ENCODE data around the gene SRD5A1.

SRD5A1 gene

GRCh38 chr5:6596388-6596787 is 36.9 kb upstream of the SRD5A1 start:
- no peak overlapping the region for H3K27ac Mint-ChIP-seq

DNA sequence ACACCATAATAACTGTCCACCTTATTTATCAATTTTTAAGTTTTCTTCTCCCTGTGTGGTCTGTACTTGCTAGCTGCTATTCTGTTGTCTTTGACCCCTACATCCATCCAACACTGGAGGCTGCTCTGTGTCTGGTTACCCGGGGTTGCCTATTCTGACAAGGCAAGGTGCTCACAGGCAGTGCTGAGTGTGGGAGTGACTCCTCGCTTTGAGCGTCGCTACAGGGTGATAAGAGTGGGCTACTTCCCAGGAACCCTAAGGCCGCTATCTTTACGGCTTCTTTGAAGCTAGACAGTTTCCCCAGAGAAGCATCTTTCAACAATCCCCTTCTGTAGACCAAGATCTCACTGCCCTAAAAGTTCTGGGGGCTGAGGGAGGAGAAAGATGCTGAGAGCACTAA is 35.7 kb upstream of the SRD5A1 start:
- ATAC-seq (ENCODE audit: low read depth) = no peak
- H3K36me3 Mint-ChIP-seq = peaks cover 56% of the 10 kb centered on the region
- H3K4me3 Mint-ChIP-seq = no peak overlapping the region
- no peaks in the 10 kb centered on the region for H3K27me3 Mint-ChIP-seq
- no peak for DNase-seq (ENCODE audit: low spot score in 2 of 2)
- H3K4me1 Mint-ChIP-seq = no peaks in the 10 kb centered on the region
- no peaks in the 10 kb centered on the region for H3K9me3 Mint-ChIP-seq
- H3K27ac Mint-ChIP-seq = no peak overlapping the region

More at GRCh38 chr5:6596388-6596787, 36.9 kb upstream of the SRD5A1 start:
- Mint-ChIP-seq H3K9me3 (peaks cover 2% of the 10 kb centered on the region), H3K4me3 (no peak overlapping the region), H3K36me3 (peaks cover 47% of the 10 kb centered on the region), H3K4me1 (peaks cover 3% of the 10 kb centered on the region), H3K27me3 (no peaks in the 10 kb centered on the region)
- ATAC-seq (ENCODE audit: low read depth) (no peak), DNase-seq (ENCODE audit: low spot score in 2 of 2) (no peak)

DNA sequence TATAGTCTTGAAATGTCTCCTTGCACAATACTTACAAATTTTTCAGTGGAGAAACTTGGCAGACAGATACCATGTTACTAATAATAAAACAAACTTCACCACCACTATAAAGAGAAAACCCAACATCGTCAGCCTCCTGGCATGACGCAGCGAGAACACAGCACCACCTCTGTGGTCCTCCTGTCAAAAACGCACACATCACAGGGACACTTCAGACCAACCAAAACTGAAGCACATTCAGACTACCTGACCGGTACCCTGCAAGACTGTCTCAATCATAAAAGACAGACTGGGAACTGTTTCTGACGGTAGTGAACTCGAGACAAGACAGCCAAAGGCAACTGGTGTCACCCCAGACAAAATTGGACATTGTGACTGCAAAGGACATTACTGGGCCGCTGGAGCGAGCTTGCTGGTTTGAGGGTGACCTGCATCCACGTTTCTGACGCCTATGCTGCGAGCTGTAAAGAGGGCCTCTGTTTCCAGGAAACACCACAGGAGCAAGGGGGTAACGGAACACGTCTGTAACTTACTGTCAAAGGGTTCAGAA is 34.8 kb upstream of the SRD5A1 start:
- H3K9me3 Mint-ChIP-seq = no peaks in the 10 kb centered on the region
- no peak for ATAC-seq (ENCODE audit: low read depth)
- H3K27me3 Mint-ChIP-seq = no peaks in the 10 kb centered on the region
- H3K4me3 Mint-ChIP-seq = no peak overlapping the region
- peaks cover 56% of the 10 kb centered on the region for H3K36me3 Mint-ChIP-seq
- no peak for DNase-seq (ENCODE audit: low spot score in 2 of 2)
- no peaks in the 10 kb centered on the region for H3K4me1 Mint-ChIP-seq
- no peak overlapping the region for H3K27ac Mint-ChIP-seq

- peaks cover 60% of the 10 kb centered on the region for H3K36me3 Mint-ChIP-seq
- no peak overlapping the region for H3K27ac Mint-ChIP-seq
- no peaks in the 10 kb centered on the region for H3K9me3 Mint-ChIP-seq
- DNase-seq (ENCODE audit: low spot score in 2 of 2) = no peak
- no peaks in the 10 kb centered on the region for H3K27me3 Mint-ChIP-seq
- no peaks in the 10 kb centered on the region for H3K4me1 Mint-ChIP-seq
- no peak overlapping the region for H3K4me3 Mint-ChIP-seq
- ATAC-seq (ENCODE audit: low read depth) = no peak
These were observed 33.5 kb upstream of the SRD5A1 start for GRCh38 chr5:6599739-6600138.

GRCh38 chr5:6601271-6601670 is 32.0 kb upstream of the SRD5A1 start:
- no peaks in the 10 kb centered on the region for H3K9me3 Mint-ChIP-seq
- ATAC-seq (ENCODE audit: low read depth) (no peak), DNase-seq (ENCODE audit: low spot score in 2 of 2) (no peak)
- H3K36me3 Mint-ChIP-seq = peaks cover 63% of the 10 kb centered on the region
- H3K4me1 Mint-ChIP-seq = no peaks in the 10 kb centered on the region
- H3K27me3 Mint-ChIP-seq = no peaks in the 10 kb centered on the region
- H3K27ac Mint-ChIP-seq = no peak overlapping the region
- no peak overlapping the region for H3K4me3 Mint-ChIP-seq

DNA sequence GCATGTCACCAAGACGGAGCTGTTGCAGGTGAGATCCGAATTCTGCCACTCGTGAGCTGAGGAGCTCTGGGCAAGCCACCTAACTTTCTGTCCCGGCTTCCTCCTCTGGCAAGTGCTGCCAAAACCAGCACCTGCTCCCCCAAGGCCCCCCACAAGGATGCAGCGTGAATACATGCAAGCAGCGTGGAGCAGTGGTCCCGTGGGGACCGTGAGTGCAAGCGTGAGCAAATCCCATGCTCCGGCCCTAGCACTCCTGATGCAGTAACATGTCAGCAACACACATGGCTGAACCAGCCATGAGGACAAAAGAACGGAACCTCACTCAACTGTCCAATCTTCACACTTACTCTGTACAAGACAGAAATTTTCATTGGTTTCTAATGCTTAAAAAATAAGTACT is 31.4 kb upstream of the SRD5A1 start:
- DNase-seq (ENCODE audit: low spot score in 2 of 2) (no peak), ATAC-seq (ENCODE audit: low read depth) (no peak)
- Mint-ChIP-seq H3K36me3 (peaks cover 59% of the 10 kb centered on the region), H3K27me3 (no peaks in the 10 kb centered on the region), H3K9me3 (no peaks in the 10 kb centered on the region), H3K4me3 (no peak overlapping the region), H3K27ac (no peak overlapping the region), H3K4me1 (no peaks in the 10 kb centered on the region)

DNA sequence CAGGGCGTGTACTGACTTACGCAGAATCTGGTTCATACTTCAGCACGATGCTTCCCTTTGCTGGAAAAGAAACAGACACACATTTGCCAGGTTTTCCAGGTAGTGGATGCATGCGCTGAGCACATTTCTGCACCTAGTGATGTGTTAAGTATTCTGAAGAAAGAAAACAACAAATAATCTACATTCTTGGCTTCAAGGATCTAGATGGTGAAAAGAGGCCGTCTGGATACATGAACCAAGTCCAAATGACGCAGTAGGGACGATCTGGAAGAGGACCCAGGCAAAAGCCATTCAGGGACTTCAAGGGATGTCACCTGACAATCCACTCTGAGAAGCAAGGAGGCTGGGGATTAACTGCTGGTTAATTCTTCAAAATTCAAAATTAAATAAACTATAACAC is 30.8 kb upstream of the SRD5A1 start:
- no peaks in the 10 kb centered on the region for H3K27me3 Mint-ChIP-seq
- no peaks in the 10 kb centered on the region for H3K4me1 Mint-ChIP-seq
- H3K36me3 Mint-ChIP-seq = peaks cover 57% of the 10 kb centered on the region
- no peak overlapping the region for H3K4me3 Mint-ChIP-seq
- H3K27ac Mint-ChIP-seq = no peak overlapping the region
- no peak for ATAC-seq (ENCODE audit: low read depth)
- no peak for DNase-seq (ENCODE audit: low spot score in 2 of 2)
- H3K9me3 Mint-ChIP-seq = no peaks in the 10 kb centered on the region

DNA sequence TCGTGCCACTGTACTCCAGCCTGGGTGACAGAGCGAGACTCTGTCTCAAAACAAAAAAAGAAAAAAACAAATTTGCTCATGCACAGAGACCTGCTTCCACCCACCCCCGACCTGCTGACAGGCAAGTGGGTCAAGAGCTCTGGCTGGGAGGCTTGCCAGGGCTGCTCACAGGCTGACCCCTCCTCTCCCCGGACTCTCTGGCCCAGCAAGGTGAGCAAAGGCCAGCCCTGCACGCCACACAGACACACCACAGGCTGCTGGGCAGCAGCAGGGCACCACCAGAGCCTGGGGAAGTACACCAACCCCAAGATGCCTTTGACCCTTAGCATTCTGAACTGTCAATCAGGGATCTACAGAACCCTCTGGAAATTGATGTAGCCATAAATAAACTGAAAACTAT is 29.6 kb upstream of the SRD5A1 start:
- Mint-ChIP-seq H3K27me3 (no peaks in the 10 kb centered on the region), H3K4me3 (no peak overlapping the region), H3K36me3 (peaks cover 51% of the 10 kb centered on the region), H3K27ac (no peak overlapping the region), H3K4me1 (no peaks in the 10 kb centered on the region), H3K9me3 (no peaks in the 10 kb centered on the region)
- no peak for DNase-seq (ENCODE audit: low spot score in 2 of 2)
- no peak for ATAC-seq (ENCODE audit: low read depth)

- Mint-ChIP-seq H3K4me1 (no peaks in the 10 kb centered on the region), H3K4me3 (no peak overlapping the region), H3K27me3 (no peaks in the 10 kb centered on the region), H3K36me3 (peaks cover 47% of the 10 kb centered on the region), H3K9me3 (no peaks in the 10 kb centered on the region), H3K27ac (no peak overlapping the region)
- ATAC-seq (ENCODE audit: low read depth) = no peak
- no peak for DNase-seq (ENCODE audit: low spot score in 2 of 2)
These were observed 28.9 kb upstream of the SRD5A1 start for GRCh38 chr5:6604341-6604740.

DNA sequence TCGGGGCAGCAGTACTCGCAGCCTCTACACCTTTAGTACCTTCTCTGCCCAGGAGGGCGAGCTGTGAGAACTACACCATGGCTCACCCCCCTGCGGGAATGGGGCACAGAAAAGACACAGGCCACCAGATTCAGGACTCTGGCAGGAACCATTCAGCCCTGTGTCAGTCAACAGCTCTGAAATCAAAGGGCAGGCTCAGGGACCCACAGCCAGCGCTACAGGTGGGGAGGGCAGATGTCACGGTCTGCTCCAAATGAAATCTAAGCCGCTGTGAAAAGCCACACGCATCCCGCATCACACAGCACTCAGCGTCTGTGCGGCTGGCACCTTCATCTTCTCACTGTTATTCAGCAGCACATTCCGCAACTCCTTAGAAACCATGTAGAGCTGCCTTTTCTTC is 28.3 kb upstream of the SRD5A1 start:
- Mint-ChIP-seq H3K36me3 (peaks cover 48% of the 10 kb centered on the region), H3K4me3 (no peak overlapping the region), H3K9me3 (no peaks in the 10 kb centered on the region), H3K27me3 (no peaks in the 10 kb centered on the region), H3K4me1 (no peaks in the 10 kb centered on the region), H3K27ac (no peak overlapping the region)
- DNase-seq (ENCODE audit: low spot score in 2 of 2) (no peak), ATAC-seq (ENCODE audit: low read depth) (no peak)

- Mint-ChIP-seq H3K36me3 (peaks cover 42% of the 10 kb centered on the region), H3K27me3 (no peaks in the 10 kb centered on the region), H3K27ac (no peak overlapping the region), H3K4me1 (no peaks in the 10 kb centered on the region), H3K9me3 (no peaks in the 10 kb centered on the region), H3K4me3 (no peak overlapping the region)
- ATAC-seq (ENCODE audit: low read depth) (no peak), DNase-seq (ENCODE audit: low spot score in 2 of 2) (no peak)
These were observed 26.2 kb upstream of the SRD5A1 start for GRCh38 chr5:6606884-6607558.

DNA sequence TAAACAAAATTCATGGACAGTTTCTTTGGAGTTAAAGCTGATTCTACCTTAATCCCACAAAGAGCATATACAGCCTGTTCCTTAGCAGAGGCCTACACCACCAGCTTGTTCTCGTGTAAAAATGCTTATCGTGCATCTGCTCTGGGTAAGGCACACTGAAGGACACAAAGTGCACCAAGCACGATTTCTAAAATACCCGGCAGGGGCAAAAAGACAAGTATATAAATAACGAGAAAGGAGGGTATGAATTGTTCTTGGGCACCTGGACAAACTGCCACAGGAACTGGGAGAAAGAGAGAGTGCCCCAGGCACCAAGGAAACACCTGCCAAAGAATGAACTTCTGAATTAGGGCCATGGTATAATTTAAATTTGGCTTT is 25.7 kb upstream of the SRD5A1 start:
- H3K27ac Mint-ChIP-seq = no peak overlapping the region
- H3K4me3 Mint-ChIP-seq = no peak overlapping the region
- H3K9me3 Mint-ChIP-seq = no peaks in the 10 kb centered on the region
- peaks cover 41% of the 10 kb centered on the region for H3K36me3 Mint-ChIP-seq
- ATAC-seq (ENCODE audit: low read depth) = no peak
- no peaks in the 10 kb centered on the region for H3K27me3 Mint-ChIP-seq
- H3K4me1 Mint-ChIP-seq = no peaks in the 10 kb centered on the region
- DNase-seq (ENCODE audit: low spot score in 2 of 2) = no peak

DNA sequence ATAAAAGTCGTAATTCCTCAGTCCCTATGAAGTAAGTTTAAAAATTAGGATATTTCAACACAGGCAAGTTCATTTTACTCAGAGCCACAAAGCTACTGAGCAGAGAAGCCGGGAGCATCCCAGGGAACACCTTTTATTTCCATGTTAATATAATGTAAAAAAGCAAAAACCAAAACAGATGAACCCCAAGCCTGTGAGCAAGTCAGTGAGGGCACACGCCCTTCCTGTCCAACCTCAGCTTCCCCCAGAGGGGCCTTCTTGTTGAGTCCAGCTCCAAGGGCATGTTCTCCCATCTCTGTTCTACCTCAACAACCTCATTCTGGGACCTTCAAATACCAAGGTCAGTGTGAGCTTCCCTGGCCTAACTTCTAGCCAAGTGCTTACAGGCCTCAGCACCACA is 25.2 kb upstream of the SRD5A1 start:
- H3K27me3 Mint-ChIP-seq = no peaks in the 10 kb centered on the region
- DNase-seq (ENCODE audit: low spot score in 2 of 2) = no peak

GRCh38 chr5:6611334-6612256 is 21.6 kb upstream of the SRD5A1 start:
- no peaks in the 10 kb centered on the region for H3K27me3 Mint-ChIP-seq
- peaks cover 13% of the 10 kb centered on the region for H3K4me1 Mint-ChIP-seq
- H3K4me3 Mint-ChIP-seq = no peak overlapping the region
- no peak for ATAC-seq (ENCODE audit: low read depth)
- no peak for DNase-seq (ENCODE audit: low spot score in 2 of 2)
- no peak overlapping the region for H3K27ac Mint-ChIP-seq
- peaks cover 55% of the 10 kb centered on the region for H3K36me3 Mint-ChIP-seq
- H3K9me3 Mint-ChIP-seq = no peaks in the 10 kb centered on the region

More for the DNA sequence above, 25.2 kb upstream of the SRD5A1 start:
- Mint-ChIP-seq H3K9me3 (no peaks in the 10 kb centered on the region), H3K4me3 (no peak overlapping the region), H3K36me3 (peaks cover 44% of the 10 kb centered on the region), H3K27ac (no peak overlapping the region), H3K4me1 (peaks cover 3% of the 10 kb centered on the region)
- no peak for ATAC-seq (ENCODE audit: low read depth)

All from memory B cell (primary cell).